NK-92 treated with Interleukin-12 subunit alpha and Interleukin-12 subunit beta, amount 100 ng/mL, for 24 hours (cell line): ENCODE measurements around the gene GSTM1.

Experiments
- DNase-seq: peaks from one replicate; lab custom pipeline; 2025; lab: John Stamatoyannopoulos, UW

GSTM1 gene

GRCh38 chr1:109687641-109688499 lies at the start of gene GSTM1:
Gene GSTM1 (plus strand): TSS chr1:109687817. CDS start chr1:109687874, 57 bp downstream.
- DNase-seq: no peak

GRCh38 chr1:109639063-109639840 lies 48.4 kb upstream of the GSTM1 start:
- DNase-seq: no peak

- DNase-seq: no peak
Measured at GRCh38 chr1:109639841-109640184, 47.8 kb upstream of the GSTM1 start.

DNA sequence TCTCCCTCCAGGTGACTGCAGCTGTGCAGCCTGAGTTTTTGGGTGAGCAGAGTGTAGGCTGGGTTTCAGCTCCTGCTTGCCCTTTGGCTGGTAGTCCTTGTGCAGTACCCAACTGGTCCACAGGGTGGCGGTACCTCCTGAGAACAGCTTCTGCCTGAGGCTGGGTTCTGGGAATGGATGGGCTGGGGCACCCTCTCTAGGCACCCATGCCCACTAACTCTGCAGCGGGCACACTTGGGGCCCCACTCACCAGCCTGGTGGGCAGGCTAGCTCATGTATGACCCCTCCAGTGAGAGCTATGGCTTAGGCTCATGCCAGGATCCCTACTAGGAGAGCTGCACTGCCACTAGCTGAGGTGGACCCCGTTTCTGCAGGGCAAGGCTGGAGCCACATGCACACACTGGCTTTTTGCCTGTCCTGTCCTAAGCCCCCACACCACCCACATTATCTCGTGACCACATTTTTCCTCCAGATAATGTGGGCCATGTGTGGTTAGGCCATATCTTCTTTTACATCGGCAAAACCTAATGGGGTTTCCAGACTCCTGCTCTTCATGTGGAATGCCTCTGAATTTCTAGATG lies 47.2 kb upstream of the GSTM1 start:
- peak; percentile 69 for DNase-seq

DNA sequence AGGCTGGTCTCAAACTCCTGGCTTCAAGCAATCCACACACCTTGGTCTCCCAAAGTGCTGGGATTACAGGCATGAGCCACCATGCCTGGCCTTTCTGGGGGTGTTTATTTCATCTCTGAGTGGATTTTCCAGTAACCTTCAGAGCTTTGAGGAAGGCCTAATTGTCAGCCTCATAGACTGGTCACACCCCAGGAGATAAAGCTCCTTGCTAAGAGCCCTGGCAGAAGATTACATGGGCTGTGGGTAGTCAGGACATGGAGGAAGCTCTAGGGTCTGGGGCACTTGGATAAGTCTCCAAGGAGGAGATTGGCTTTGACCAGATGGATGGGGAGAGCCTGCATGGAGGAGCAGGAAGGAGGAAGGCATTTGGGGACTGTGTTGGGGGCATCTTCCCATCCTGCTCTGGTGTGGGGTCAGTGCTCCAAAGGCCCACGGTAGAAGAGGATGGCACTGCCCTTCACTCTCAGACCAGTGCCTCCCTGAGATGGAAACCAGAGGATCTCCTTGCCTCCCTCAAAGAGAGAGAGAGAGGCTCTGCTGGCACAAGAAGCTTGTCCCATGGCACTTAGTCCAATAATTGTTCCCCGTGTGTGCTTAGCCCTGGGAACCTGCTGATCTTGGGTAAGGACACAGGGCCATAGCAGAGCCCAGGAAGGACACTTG lies 46.4 kb upstream of the GSTM1 start:
- DNase-seq: no peak

- DNase-seq: no peak
Measured at GRCh38 chr1:109641861-109642260, 45.8 kb upstream of the GSTM1 start.

- DNase-seq: no peak
Measured at GRCh38 chr1:109642626-109643025, 45.0 kb upstream of the GSTM1 start.

GRCh38 chr1:109643385-109644230 lies 44.0 kb upstream of the GSTM1 start:
- DNase-seq: peak; percentile 60

DNA sequence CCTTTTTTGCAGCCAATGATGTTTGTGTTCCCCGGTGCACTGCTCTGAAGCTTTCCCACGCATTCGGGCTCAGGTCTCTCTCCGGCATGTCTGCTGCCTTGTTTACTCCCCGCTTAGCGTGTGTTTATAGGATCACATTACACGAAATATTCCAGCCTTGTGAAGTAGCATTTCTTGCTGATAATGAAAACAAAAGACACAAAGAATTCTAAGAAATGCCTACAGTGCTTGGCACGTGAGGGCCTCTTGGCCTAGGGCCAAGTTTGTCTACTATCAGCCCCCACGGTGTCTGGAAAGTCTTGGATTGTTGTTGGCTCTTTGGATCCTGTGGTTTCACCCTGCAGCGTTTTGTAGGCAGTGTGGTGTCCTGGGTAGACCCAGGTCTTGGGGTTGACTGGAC lies 42.9 kb upstream of the GSTM1 start:
- DNase-seq: no peak

DNA sequence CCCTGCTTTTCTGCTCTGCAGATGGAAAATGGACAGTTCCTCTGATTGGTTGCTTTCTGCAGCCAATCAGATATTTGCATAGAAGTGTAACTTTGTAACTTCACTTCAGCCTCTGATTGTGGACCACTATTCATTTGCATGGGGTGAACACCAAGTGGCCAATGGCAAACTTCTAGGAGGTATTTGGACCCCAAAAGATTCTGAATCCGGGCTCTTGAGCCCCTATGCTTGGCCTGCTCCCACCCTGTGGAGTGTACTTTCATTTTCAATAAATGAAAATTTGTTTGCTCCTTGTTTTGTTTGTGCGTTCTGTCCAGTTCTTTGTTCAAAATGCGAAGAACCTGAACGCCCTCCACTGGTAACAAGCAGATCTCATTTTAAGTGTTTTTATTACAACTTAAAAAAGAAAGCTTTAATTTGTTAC lies 38.1 kb upstream of the GSTM1 start:
- no peak for DNase-seq

GRCh38 chr1:109650609-109651008 lies 37.0 kb upstream of the GSTM1 start:
- no peak for DNase-seq

DNA sequence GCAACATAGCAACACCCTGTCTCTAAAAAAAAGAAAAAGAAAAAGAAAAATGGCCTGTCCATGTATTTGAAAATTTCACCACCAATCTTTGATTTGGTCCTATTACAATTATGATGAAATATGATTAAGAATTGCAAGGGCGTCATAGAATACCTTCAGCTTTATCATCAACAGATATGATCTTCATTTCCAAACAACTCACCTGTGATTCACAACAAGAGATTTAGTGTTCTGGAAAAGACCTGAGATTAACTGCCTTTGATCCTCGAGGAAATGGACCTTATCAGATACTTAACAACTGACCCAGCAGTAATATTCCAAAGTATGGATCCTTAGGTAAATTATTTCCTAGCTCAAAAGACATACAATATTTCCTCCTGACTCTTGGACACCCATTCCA lies 35.2 kb upstream of the GSTM1 start:
- DNase-seq: no peak

DNA sequence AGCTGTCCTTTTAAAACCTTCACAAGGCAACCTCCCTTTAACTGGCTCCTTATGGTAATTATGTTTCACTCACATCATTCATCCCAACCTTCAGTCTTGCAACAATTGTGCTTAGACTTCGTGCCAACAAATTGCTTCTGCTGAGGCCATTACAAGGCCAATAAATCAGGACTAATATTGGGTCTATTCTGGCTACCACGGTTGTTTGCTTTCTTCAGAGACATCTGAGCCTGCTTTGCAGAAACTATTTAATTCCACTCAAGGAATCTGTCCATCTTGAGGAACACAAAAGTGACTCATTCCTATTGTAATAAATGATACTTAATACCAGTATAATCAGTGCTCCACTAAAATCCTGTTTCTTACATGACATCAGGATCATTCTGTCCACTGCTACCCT lies 34.3 kb upstream of the GSTM1 start:
- DNase-seq: no peak

DNA sequence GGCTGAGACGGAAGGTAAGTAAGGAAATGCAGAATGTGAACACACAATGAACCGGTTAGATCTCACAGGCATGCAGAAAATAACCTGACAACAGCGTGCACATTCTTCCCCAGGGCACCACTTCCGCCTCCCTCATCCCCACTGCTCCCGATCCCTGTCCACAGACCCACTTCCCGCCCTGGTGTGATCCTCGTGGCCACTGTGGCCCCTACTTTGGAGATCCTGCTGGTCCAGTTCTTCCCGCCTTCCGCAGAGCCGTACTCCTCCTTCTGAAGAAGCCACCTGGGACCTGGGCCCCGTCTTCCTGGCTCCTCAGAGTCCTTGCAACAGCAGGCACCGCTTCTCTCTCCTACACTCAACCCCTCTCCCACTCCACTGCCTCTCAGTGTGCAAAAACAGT lies 33.1 kb upstream of the GSTM1 start:
- DNase-seq: no peak

DNA sequence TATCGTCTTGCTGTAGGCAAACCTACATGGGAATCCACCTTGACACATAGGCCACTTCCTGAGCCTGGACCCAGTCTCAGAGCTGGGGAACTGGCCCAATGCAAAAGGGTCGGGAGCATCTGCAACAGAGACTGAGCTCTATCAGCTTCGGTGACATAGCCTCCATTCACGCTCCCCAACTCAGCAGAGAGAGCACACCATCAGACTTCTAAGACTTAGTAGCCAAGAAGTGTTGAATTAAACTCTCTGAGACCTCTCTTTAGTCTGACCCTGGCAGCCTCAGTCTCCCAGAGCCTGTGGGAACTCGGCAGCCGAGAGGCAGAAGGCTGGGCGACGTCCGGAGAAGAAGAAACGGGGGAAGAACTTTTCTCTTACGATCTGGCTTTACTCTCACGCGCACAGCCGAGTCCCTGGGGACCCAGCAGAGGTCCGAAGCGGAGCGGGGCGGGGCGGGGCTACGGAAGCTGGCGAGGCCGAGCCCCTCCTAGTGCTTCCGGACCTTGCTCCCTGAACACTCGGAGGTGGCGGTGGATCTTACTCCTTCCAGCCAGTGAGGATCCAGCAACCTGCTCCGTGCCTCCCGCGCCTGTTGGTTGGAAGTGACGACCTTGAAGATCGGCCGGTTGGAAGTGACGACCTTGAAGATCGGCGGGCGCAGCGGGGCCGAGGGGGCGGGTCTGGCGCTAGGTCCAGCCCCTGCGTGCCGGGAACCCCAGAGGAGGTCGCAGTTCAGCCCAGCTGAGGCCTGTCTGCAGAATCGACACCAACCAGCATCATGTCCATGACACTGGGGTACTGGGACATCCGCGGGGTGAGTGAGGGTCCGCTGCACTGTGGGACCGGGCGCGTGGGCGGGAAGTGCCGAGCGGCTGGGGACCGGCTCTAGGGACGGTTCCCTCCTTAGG lies 31.8 kb upstream of the GSTM1 start, which contains the start of gene GSTM4:
TSS of gene GSTM4 (plus strand) at position 485 of the 905 bp plus-strand sequence. CDS start at position 776, 291 bp downstream.
- DNase-seq: peak; percentile 38

GRCh38 chr1:109657395-109657794 lies 30.2 kb upstream of the GSTM1 start:
- DNase-seq: no peak

- no peak for DNase-seq
Measured at GRCh38 chr1:109657970-109658369, 29.6 kb upstream of the GSTM1 start.

DNA sequence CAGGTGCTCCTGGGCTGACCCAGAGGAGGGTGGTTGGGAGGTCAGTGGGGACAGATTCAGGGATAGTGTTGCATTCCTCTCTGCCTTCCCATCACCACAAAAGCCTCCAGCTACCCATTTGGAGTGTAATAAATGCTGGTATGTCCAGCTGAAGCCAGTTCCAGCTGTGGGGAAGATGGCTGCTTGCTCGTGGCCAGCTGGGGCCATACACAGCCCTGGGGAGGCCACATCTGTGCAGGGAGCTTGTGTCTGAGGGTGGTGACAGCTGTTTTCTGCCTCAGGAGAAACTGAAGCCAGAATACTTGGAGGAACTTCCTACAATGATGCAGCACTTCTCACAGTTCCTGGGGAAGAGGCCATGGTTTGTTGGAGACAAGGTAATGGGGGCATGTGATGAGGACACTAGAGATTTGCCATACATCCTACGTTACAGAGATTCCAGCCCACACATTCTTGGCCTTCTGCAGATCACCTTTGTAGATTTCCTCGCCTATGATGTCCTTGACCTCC lies 29.0 kb upstream of the GSTM1 start:
- DNase-seq: no peak

DNA sequence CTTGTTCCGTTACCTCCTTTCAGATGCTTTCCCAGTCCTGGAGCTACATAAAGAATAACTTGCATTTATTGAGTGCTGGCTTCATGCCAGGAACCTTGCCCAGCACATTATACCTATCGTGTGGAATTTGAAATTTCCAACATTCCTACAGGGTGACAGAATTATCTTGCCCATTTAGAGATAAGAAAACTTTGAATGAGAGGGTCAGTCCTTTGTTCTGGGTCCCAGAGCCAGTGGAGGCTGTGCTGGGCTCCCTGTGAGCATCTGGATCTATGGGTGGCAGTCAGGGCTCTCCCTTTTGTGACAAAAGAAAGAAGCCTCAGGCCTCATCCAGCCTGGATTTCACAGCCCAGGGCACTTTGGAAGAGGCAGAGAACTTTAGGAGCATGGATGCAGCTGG lies 28.5 kb upstream of the GSTM1 start:
- DNase-seq: no peak
